SU-DHL-6 (cell line): ENCODE measurements around the gene GRAMD2B.
"Not testable (repeated sequence)": the region's sequence is repeated elsewhere in the genome, so short reads cannot be mapped to it uniquely, and the experiment has no call there.

ENCODE experiments used
- H2AFZ ChIP-seq: fragments of 200-600 bp; sonication (generic); 2 replicates; pipeline ENCODE4 v1.6.1; 2014; ENCODE audit warnings: low read depth, mild to moderate bottlenecking, moderate library complexity, mixed read lengths, antibody characterized with exemption, low read length; ENCODE audit not compliant: severe bottlenecking
- H3F3A ChIP-seq: fragments of 200-600 bp; shearing (Covaris generic); 2 replicates; pipeline ENCODE4 v1.6.0; 2016; ENCODE audit warnings: antibody characterized with exemption, mild to moderate bottlenecking; ENCODE audit not compliant: insufficient read depth
- H3K27ac ChIP-seq: fragments of 200-600 bp; sonication (generic); 2 replicates; pipeline ENCODE4 v1.5.1; 2016; ENCODE audit warnings: low read depth, mild to moderate bottlenecking, low read length, moderate library complexity, mixed read lengths
- H3K27me3 ChIP-seq: fragments of 200-600 bp; sonication (generic), shearing (Covaris generic); 2 replicates; pipeline ENCODE4 v1.6.0; 2014; ENCODE audit warnings: mild to moderate bottlenecking, low read length
- H3K36me3 ChIP-seq: fragments of 200-600 bp; sonication (generic); 2 replicates; pipeline ENCODE4 v1.6.1; 2014; ENCODE audit warnings: mild to moderate bottlenecking, low read length, mixed read lengths
- H3K4me2 ChIP-seq: fragments of 300-600, 200-600 bp; shearing (Covaris generic), sonication (generic); 2 replicates; pipeline ENCODE4 v1.6.0; 2014; ENCODE audit warnings: low read length, low read depth, mild to moderate bottlenecking; ENCODE audit not compliant: poor library complexity, severe bottlenecking
- H3K4me3 ChIP-seq: fragments of 200-600 bp; sonication (generic); 2 replicates; pipeline ENCODE4 v1.5.1; 2014; ENCODE audit warnings: antibody characterized with exemption, low read length, mild to moderate bottlenecking, mixed read lengths; ENCODE audit not compliant: insufficient read depth, poor library complexity, severe bottlenecking
- H3K79me2 ChIP-seq: fragments of 200-600 bp; sonication (generic); 2 replicates; pipeline ENCODE4 v1.6.1; 2014; ENCODE audit warnings: mild to moderate bottlenecking, low read length, moderate library complexity; ENCODE audit not compliant: insufficient read depth
- H3K9ac ChIP-seq: fragments of 200-600 bp; sonication (generic); 2 replicates; pipeline ENCODE4 v1.7.0; 2014; ENCODE audit warnings: mild to moderate bottlenecking, low read length
- H3K9me2 ChIP-seq: fragments of 200-600 bp; sonication (generic); replicated peaks from 2 replicates; pipeline ENCODE4 v1.6.1; 2014; ENCODE audit warnings: low read length; ENCODE audit not compliant: insufficient read depth
- H3K9me3 ChIP-seq: fragments of 200-600 bp; sonication (generic); 2 replicates; pipeline ENCODE4 v1.6.1; 2014; ENCODE audit warnings: low read length, mixed read lengths; ENCODE audit not compliant: insufficient read depth
- H4K20me1 ChIP-seq: fragments of 200-600 bp; sonication (generic); 2 replicates; pipeline ENCODE4 v1.6.1; 2014; ENCODE audit warnings: low read depth, mild to moderate bottlenecking, antibody characterized with exemption, low read length, moderate library complexity, mixed read lengths
- EZH2phosphoT487 ChIP-seq: fragments of 200-600 bp; sonication (generic), shearing (Covaris generic); conservative IDR thresholded peaks from 2 replicates; pipeline ENCODE4 v1.6.1; 2018; ENCODE audit warnings: mild to moderate bottlenecking, antibody characterized with exemption, low read length, moderate library complexity, mixed read lengths
- TF ChIP-seq, protein P1 (sequence below): fragments of 200-600 bp; sonication (generic); IDR thresholded peaks from one replicate; pipeline ENCODE4 v1.5.1; 2017; ENCODE audit warnings: antibody characterized with exemption, mild to moderate bottlenecking, low read length, moderate library complexity; ENCODE audit not compliant: insufficient read depth, poor library complexity, severe bottlenecking

The GRAMD2B gene

GRCh38 chr5:126438868-126439267 lies 15.7 kb downstream of the GRAMD2B start:
- H3K79me2 ChIP-seq: no peaks in the 10 kb centered on the region
- no peaks in the 10 kb centered on the region for H3F3A ChIP-seq
- H3K36me3 ChIP-seq: no peaks in the 10 kb centered on the region
- no peak overlapping the region for H2AFZ ChIP-seq
- H3K9ac ChIP-seq: no peak overlapping the region
- no peak overlapping the region for H3K27ac ChIP-seq
- no peak overlapping the region for H3K4me2 ChIP-seq
- no peaks in the 10 kb centered on the region for H3K27me3 ChIP-seq
- no peak for TF ChIP-seq EZH2phosphoT487
- TF ChIP-seq, protein P1, sequence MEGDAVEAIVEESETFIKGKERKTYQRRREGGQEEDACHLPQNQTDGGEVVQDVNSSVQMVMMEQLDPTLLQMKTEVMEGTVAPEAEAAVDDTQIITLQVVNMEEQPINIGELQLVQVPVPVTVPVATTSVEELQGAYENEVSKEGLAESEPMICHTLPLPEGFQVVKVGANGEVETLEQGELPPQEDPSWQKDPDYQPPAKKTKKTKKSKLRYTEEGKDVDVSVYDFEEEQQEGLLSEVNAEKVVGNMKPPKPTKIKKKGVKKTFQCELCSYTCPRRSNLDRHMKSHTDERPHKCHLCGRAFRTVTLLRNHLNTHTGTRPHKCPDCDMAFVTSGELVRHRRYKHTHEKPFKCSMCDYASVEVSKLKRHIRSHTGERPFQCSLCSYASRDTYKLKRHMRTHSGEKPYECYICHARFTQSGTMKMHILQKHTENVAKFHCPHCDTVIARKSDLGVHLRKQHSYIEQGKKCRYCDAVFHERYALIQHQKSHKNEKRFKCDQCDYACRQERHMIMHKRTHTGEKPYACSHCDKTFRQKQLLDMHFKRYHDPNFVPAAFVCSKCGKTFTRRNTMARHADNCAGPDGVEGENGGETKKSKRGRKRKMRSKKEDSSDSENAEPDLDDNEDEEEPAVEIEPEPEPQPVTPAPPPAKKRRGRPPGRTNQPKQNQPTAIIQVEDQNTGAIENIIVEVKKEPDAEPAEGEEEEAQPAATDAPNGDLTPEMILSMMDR: no peak
- no peaks in the 10 kb centered on the region for H3K9me3 ChIP-seq
- no peak overlapping the region for H3K4me3 ChIP-seq
- no peaks in the 10 kb centered on the region for H4K20me1 ChIP-seq
- H3K9me2 ChIP-seq: no peaks in the 10 kb centered on the region

DNA sequence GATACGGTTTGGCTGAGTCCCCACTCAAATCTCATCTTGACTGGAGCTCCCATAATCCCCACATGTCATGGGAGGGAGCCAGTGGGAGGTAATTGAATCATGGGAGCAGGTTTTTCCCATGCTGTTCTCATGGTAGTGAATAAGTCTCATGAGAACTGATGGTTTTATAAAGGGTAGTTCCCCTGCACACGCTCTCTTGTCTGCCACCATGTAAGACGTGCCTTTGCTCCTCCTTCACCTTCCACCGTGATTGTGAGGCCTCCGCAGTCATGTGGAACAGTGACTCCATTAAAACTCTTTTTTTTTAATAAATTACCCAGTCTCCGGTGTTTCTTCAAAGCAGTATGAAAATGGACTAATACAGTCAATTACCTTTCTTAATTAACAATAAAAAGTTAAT lies 16.5 kb downstream of the GRAMD2B start:
- H2AFZ ChIP-seq, H3K4me3 ChIP-seq, H3K79me2 ChIP-seq, H4K20me1 ChIP-seq, H3F3A ChIP-seq, H3K9ac ChIP-seq, H3K27ac ChIP-seq, H3K9me3 ChIP-seq, H3K36me3 ChIP-seq, H3K27me3 ChIP-seq, H3K9me2 ChIP-seq, H3K4me2 ChIP-seq: not testable (repeated sequence)

GRCh38 chr5:126441230-126441629 lies 18.0 kb downstream of the GRAMD2B start:
- Histone ChIP-seq H3K79me2 (no peaks in the 10 kb centered on the region), H4K20me1 (no peaks in the 10 kb centered on the region), H3K9me3 (no peaks in the 10 kb centered on the region), H3K4me3 (no peak overlapping the region), H3K9ac (no peak overlapping the region), H3K4me2 (no peak overlapping the region), H3F3A (no peaks in the 10 kb centered on the region), H2AFZ (no peak overlapping the region), H3K27ac (no peak overlapping the region), H3K9me2 (no peaks in the 10 kb centered on the region), H3K27me3 (no peaks in the 10 kb centered on the region), H3K36me3 (no peaks in the 10 kb centered on the region)
- TF ChIP-seq, protein P1: no peak
- no peak for TF ChIP-seq EZH2phosphoT487

DNA sequence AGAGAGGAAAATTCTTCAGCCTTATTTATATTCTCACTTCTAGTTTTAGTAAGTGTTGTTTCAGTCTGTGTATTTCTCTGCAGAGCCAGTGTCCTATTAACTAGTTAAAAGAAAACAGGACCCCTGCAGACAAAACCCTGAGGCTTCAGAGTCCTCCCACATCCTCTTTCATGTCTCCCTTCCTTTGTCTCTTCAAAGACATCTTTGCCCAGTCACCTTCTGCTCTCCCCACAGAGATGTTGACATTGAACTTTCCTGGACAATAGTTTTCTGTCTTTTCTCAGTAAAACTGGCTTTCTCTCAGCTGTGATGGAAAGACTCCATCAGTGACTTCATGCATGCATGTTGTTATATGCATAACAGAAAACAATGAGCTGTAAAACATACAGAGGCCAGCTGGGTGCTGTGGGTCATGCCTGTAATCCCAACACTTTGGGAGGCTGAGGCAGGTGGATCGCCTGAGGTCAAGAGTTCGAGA lies 20.2 kb downstream of the GRAMD2B start:
- Histone ChIP-seq H3K9me3 (no peaks in the 10 kb centered on the region), H3K79me2 (no peaks in the 10 kb centered on the region), H3K4me3 (no peak overlapping the region), H3K4me2 (no peak overlapping the region), H3K27me3 (no peaks in the 10 kb centered on the region), H3F3A (no peaks in the 10 kb centered on the region), H3K27ac (no peak overlapping the region), H3K36me3 (no peaks in the 10 kb centered on the region), H3K9ac (no peak overlapping the region), H3K9me2 (no peaks in the 10 kb centered on the region), H2AFZ (no peak overlapping the region), H4K20me1 (no peaks in the 10 kb centered on the region)
- TF ChIP-seq, protein P1: no peak
- TF ChIP-seq EZH2phosphoT487: no peak
